Measurements from ENCODE around the gene WDR91.

GRCh38 chr7:135208102-135208793 lies 3.1 kb downstream of the WDR91 start:
- TF ChIP-seq CTCF (conservative IDR thresholded peaks at IDR 0.05) (no peak), ZFX (IDR thresholded peaks at IDR 0.05) (no peak)

Data from C4-2B (cell line).